Hematopoietic multipotent progenitor cell treated with erythropoietin and hydrocortisone succinate and interleukin-3 and kit ligand, for 17 days (in vitro differentiated cells): Measurements from ENCODE around the gene ATP2C1.

ENCODE experiments used
- DNase-seq: peaks from one replicate; pipeline ENCODE4 v3.0.0-alpha.2; 2015; ENCODE audit warnings: low spot score

ATP2C1 gene

DNA sequence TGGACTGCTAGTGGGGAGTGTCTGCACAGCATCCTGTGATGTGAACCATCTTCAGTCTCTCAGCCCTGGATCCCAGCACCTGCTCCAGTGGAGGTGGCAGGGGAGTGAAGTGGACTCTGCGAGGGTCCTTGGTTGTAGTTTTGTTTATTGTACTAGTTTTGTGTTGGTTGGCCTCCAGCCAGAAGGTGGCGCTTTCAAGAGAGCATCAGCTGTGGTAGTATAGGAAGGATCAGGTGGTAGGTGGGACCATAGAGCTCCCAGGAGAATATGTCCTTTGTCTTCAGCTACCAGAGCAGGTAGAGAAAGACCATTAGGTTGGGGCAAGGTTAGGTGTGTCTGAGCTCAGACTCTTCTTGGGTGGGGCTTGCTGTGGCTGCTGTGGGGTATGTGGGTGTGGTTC, 153.7 kb downstream of the ATP2C1 start:
- DNase-seq, result no peak

- no peak for DNase-seq
These were observed 154.1 kb downstream of the ATP2C1 start for GRCh38 chr3:131048030-131048429.

DNA sequence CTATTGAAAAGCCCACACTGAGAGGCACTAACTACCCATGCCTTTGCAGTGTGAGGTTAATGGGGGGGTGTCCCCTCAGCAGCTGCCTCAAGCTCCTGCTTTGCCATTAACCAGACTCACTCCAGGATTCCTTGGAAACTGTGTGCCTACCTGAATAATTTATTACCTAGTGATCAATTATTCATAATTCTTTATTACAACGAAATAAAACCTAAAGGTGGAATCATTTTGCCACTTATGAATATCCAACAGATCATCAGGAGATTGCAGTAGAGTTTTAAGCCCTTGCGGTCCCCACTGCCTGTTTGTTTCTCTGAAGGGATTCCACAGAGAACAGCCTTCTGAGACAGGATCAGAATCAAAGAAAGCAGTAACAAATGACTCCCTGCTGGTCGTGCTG, 156.1 kb downstream of the ATP2C1 start:
- DNase-seq, result no peak

- DNase-seq, result no peak
These were observed 159.4 kb downstream of the ATP2C1 start for GRCh38 chr3:131053043-131053859.
